Measurements from ENCODE around the gene DNAJB9.
A peak's percentile ranks its signal among the peaks of the same experiment; 100 is the strongest.
"Not testable (repeated sequence)": the region's sequence is repeated elsewhere in the genome, so short reads cannot be mapped to it uniquely, and the experiment has no call there.

Gene DNAJB9

GRCh38 chr7:108569381-108570145 lies at the start of gene DNAJB9, which contains the start of gene THAP5:
Gene DNAJB9 (plus strand): TSS chr7:108569874. CDS start chr7:108571727, 1,853 bp downstream.
Gene THAP5 (minus strand): TSS chr7:108569706. CDS start chr7:108569569, 137 bp downstream.
- peak; percentile 83 for FAIRE-seq

DNA sequence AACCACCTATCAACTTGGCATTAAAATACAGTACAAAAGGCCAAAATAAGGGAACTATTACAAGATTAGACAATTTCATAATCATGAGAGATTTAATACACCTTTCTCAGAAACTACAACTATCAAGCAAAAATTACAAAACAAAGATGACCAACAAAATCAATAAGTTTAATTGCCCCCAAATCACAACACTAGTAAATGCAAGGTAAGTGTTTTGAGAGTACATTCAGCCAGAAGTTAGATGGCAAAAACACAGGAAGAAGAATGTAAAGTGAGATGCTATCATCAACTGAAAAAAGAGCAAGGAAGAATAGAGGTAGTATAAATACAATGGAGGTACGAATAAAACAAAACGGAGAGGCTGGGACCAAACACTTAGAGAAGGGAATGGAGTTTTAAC lies 46.9 kb upstream of the DNAJB9 start:
- no peak for FAIRE-seq

GRCh38 chr7:108525327-108525984 lies 44.2 kb upstream of the DNAJB9 start:
- FAIRE-seq: no peak

GRCh38 chr7:108525985-108526767 lies 43.5 kb upstream of the DNAJB9 start, which contains the start of gene PNPLA8:
Gene PNPLA8 (minus strand): TSS chr7:108526135. CDS start chr7:108515491, 10,644 bp downstream.
- peak; percentile 21 for FAIRE-seq

DNA sequence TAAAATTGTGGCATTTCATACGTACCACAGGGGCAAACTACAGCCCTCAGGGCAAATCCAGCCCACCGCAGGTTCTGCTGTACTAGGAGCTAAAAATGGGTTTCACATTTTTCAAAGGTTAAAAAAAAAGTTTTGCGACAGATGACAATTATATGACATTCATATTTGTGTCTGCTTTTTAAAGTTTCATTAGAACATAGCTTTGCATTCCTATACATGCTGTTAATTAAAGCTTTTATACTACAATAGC lies 43.0 kb upstream of the DNAJB9 start:
- no peak for FAIRE-seq

DNA sequence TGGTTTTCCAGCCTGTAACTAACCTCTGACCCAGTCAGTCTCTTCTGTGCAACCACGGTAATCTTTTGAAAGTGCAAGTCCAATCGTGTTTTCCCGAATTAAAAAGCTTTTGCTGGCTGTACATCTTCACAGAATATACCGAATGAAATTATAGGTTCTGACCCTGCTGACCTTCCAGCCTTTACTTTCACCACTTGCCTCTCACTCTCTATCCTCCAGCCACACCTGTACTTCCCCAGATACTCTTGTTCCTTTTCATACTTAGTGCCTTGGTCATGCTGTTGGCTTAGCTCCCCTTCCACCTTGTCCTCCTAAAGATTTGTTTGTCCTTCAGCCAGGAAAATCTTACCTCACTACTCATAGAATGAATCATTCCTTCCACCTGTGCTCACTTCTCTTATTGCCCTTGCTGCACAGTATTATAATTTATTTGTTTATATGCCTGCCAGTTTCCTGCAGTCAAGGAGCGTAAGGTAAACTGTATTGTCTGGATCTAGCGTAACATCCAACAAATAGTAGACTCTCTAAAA lies 41.4 kb upstream of the DNAJB9 start:
- FAIRE-seq: no peak

DNA sequence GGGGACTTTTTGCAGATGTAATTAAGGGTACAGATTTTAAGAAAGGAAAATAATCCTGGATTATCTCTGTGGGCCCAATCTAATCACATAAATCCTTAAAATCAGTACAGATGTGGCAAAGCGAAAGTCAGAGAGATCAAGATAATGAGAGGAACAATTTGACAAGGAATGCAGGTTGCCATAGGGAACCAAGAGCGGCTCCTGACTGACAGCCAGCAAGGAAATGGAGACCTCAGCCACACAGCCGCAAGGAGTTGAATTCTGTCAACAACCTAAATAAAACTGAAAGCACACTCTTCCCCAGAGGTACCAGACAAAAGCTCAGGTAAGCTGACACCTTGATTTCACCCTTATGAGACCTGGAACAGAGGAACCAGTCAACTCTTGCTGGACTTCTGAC lies 40.3 kb upstream of the DNAJB9 start:
- no peak for FAIRE-seq

DNA sequence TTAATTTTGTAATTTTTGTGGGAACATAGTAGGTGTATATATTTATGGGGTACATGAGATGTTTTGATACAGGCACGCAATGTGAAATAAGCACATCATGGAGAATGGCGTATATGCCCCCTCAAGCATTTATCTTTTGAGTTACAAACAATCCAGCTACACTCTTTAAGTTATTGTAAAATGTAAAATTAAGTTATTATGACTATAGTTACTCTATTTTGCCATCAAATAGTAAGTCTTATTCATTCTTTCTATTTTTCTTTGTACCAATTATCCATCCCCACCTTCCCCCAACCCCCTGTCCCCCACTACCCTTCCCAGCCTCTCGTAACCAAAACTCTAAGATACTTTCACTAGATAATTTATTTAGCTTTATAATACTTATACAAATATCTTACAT lies 36.0 kb upstream of the DNAJB9 start:
- FAIRE-seq: no peak

- no peak for FAIRE-seq
Measured at GRCh38 chr7:108535257-108535656, 34.4 kb upstream of the DNAJB9 start.

GRCh38 chr7:108535744-108536143 lies 33.9 kb upstream of the DNAJB9 start:
- no peak for FAIRE-seq

DNA sequence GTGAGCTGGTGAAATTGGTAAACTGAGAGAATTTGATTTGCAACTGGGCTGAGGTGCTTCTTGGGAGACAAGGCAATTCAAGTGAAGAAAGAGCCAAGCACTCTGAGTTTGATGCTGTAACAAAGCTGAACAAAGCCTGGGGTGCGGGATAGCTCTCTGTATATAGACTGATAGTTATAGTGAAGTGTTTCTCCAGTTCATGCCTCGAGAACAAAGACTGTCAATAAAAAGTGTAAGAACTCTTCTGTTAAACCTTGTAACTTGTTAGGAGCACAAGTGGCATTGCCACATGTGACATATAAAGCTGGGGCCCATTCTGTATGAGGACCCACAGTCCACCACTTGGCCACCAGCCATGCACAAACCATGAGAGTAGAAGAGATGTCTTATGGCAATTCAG lies 32.4 kb upstream of the DNAJB9 start:
- no peak for FAIRE-seq

DNA sequence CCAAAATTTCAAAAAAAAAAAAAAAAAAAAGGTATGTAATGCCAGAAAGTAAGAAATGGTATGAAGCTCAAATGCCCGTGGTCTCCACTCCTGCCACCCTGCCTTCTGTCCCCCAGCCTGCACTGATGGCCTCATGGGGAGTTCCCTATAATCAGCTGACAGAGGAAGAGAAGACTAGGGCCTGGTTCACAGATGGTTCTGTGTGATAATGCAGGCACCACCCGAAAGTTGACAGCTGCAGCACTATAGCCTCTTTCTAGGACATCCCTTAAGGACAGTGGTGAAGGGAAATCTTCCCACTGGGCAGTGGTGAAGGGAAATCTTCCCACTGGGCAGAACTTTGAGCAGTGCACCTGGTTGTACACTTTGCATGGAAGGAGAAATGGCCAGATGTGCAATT lies 31.4 kb upstream of the DNAJB9 start:
- FAIRE-seq: not testable (repeated sequence)

- not testable (repeated sequence) for FAIRE-seq
Measured at GRCh38 chr7:108538685-108539084, 31.0 kb upstream of the DNAJB9 start.

- no peak for FAIRE-seq
Measured at GRCh38 chr7:108541478-108541877, 28.2 kb upstream of the DNAJB9 start.

DNA sequence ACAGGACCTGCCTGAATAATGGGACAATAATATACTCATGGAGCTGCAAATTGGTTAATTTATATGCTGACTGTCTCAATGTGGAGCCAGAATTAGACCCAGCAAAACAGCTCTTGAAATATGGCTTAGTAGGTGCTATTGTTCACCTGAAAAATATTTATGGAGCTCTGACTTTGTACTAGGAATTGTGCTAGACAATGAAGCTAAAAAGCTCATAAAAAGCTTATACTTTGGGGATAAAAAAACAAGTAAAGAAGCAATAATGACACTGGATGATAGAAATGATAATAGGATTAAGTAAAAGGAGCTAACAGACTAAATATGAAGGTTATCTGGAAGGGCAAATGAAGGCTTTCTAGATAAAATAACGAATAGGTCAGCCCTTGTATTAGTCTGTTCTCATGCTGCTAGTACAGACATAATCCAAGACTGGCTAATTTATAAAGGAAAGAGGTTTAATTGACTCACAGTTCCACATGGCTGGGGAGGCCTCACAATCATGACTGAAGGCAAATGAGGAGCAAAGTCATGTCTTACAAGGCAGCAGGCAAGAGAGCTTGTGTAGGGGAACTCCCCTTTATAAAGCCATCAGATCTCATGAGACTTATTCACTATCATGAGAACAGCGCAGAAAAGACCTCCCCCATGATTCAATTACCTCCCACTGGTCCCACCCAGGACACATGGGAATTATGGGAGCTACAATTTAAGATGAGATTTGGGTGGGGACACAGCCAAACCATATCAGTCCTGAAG lies 21.4 kb upstream of the DNAJB9 start:
- FAIRE-seq: not testable (repeated sequence)

- not testable (repeated sequence) for FAIRE-seq
Measured at GRCh38 chr7:108556665-108557064, 13.0 kb upstream of the DNAJB9 start.

DNA sequence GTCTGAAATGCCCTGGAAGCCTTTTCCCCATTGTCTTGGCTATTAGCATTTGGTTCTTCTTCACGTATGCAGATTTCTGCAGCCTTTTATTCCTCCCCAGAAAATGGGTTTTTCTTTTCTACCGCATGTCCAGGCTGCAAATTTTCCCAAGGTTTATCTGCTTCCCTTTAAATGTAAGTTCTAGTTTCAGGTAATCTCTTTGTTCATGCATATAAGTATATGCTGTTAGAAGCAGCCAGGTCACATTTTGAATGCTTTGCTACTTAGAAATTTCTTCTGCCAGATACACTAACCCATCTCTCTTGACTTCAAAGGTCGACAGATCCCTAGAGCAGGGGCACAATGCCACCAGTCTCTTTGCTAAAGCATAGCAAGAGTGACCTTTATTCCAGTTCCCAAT lies 12.5 kb upstream of the DNAJB9 start:
- FAIRE-seq: no peak

- no peak for FAIRE-seq
Measured at GRCh38 chr7:108557617-108558016, 12.1 kb upstream of the DNAJB9 start.

GRCh38 chr7:108559253-108559652 lies 10.4 kb upstream of the DNAJB9 start:
- no peak for FAIRE-seq

GRCh38 chr7:108561047-108561619 lies 8.5 kb upstream of the DNAJB9 start:
- FAIRE-seq: no peak

- FAIRE-seq: no peak
Measured at GRCh38 chr7:108565987-108566386, 3.7 kb upstream of the DNAJB9 start.

- peak; percentile 51 for FAIRE-seq
Measured at GRCh38 chr7:108568801-108569380, 783 bp upstream of the DNAJB9 start.
